Measurements from ENCODE around the gene ULK4.

DNA sequence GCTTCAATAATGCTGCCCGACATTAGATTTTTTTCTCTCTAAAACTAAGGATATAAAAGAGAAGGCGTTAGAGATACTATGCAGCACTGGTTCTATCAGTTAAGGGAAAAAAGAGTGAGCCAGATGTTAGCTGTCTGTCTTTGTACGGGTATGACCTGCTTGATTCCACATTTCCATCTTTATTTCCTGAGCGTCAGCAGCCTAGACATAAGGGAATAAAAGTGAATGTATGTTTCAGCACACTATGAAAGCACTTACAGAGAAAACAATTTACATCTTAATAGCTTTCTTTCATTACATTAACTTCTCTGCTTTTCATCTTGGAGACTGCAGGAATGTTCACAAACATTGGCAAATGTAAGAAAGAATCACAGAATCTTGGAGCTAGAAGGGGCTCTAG is 443.3 kb downstream of the ULK4 start:
- TF ChIP-seq, protein P1, sequence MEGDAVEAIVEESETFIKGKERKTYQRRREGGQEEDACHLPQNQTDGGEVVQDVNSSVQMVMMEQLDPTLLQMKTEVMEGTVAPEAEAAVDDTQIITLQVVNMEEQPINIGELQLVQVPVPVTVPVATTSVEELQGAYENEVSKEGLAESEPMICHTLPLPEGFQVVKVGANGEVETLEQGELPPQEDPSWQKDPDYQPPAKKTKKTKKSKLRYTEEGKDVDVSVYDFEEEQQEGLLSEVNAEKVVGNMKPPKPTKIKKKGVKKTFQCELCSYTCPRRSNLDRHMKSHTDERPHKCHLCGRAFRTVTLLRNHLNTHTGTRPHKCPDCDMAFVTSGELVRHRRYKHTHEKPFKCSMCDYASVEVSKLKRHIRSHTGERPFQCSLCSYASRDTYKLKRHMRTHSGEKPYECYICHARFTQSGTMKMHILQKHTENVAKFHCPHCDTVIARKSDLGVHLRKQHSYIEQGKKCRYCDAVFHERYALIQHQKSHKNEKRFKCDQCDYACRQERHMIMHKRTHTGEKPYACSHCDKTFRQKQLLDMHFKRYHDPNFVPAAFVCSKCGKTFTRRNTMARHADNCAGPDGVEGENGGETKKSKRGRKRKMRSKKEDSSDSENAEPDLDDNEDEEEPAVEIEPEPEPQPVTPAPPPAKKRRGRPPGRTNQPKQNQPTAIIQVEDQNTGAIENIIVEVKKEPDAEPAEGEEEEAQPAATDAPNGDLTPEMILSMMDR (IDR thresholded peaks at IDR 0.05) = no peak
- no peak for TF ChIP-seq POLR2A (IDR thresholded peaks at IDR 0.05)

Measured in lower leg skin (tissue), 3 donors.